ENCODE measurements around the gene LAMB3.

- TF ChIP-seq CTCF (IDR thresholded peaks at IDR 0.05), result peak; percentile 79 to 88 (median 83)
- no peak for TF ChIP-seq POLR2A (IDR thresholded peaks at IDR 0.05)
These were observed 75.6 kb downstream of the LAMB3 start for GRCh38 chr1:209576392-209577197.

Measured in testis (tissue), 2 donors.